A549 treated with GW870086 at 1 μM for 4 hours (cell line): Measurements from ENCODE around the gene CABP4. TPM values are rescaled to one million over a fixed set of nuclear protein-coding genes. Genes with fewer than 3 reads are reported as not detected.

Source experiments
- total RNA-seq: library from RNA; stranded (reverse); fragments of 200-300 nt; extraction: Qiagen RNA extraction; gene quantifications from 5 replicates; pipeline ENCODE4 v1.2.3, GENCODE V29; 2022; ENCODE audit warnings: low read depth

CABP4 gene
- not detected in 5 replicates for total RNA-seq

DNA sequence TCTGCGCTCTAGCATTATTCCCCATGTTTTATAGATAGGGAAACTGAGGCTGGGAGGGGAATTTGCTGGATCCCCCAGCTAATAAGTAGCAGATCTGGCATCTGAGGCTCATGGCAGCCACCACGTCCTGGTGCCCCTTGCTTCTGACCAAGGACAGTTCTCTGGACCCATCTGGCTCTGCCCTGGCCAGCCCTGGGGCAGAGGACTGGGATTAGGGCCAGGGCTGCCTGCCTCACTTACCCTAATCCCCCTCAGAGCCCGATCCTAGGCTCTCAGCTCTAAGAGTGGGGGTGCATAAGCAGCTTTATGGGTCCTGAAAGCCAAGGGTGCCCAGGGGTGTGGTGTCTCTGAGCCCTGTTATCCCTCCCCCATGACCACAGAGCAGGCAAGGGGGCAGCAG is at the start of gene CABP4:
TSS of gene CABP4 (plus strand) at position 301 of the 400 bp plus-strand sequence. CDS start at position 371, 70 bp downstream.

GRCh38 chr11:67415501-67416304 is 39.5 kb upstream of the CABP4 start, which contains the start of gene CARNS1:
TSS of gene CARNS1 (plus strand) at chr11:67415678. CDS start at chr11:67416200, 522 bp downstream.

DNA sequence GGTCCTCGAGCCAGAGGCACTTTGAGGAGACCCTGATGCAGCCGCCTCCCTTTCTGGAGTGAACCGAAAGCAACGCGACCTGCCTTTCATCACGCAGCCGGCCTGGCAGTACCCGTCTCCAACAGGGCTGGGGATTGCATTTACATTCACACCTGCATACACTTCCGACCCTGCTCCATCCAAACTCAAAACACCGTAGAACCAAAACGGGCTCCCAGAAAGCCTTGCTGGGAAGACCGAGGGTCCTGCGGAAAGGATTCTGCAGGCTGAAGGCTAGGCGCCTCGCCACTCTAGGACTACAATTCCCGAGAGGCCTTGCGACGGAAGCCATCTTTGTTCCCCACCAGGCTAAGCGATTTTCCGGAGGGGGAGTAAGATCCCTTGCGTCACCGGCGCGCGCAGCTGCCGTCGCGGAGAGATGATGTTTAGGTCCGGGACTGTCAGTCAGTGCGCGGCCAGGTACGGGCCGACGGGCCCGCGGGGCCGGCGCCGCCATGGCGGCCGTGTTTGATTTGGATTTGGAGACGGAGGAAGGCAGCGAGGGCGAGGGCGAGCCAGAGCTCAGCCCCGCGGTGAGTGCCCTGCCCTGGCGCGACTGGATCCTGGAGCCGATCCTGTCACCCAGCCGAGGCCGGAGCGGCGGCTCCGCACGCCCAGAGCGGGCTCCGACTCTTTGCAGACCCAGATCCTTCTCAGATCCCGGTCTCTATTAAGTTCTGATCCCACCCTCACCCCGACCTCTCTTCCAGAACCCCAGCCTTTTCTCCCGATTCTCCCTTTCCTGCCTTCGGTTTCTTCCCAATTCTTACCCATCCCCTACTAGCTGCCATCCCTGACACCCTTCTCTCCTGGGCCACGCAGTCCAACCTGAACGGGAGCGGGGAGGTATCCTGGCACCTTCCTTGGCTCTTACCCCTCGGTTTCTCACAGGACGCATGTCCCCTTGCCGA is 26.8 kb upstream of the CABP4 start, which contains the start of gene RPS6KB2:
TSS of gene RPS6KB2 (plus strand) at position 443 of the 950 bp plus-strand sequence. CDS start at position 495, 52 bp downstream.

GRCh38 chr11:67437082-67437808 is 17.9 kb upstream of the CABP4 start, which contains the start of gene PTPRCAP:
TSS of gene PTPRCAP (minus strand) at chr11:67437682. CDS start at chr11:67437619, 63 bp downstream.

GRCh38 chr11:67452141-67452952 is 2.8 kb upstream of the CABP4 start, which contains the start of gene GPR152:
TSS of gene GPR152 (minus strand) at chr11:67452729. CDS start at chr11:67452724, 5 bp downstream.

GRCh38 chr11:67468759-67469507 is 13.8 kb downstream of the CABP4 start, which contains the start of gene TMEM134:
TSS of gene TMEM134 (minus strand) at chr11:67469251. CDS start at chr11:67469192, 59 bp downstream.

DNA sequence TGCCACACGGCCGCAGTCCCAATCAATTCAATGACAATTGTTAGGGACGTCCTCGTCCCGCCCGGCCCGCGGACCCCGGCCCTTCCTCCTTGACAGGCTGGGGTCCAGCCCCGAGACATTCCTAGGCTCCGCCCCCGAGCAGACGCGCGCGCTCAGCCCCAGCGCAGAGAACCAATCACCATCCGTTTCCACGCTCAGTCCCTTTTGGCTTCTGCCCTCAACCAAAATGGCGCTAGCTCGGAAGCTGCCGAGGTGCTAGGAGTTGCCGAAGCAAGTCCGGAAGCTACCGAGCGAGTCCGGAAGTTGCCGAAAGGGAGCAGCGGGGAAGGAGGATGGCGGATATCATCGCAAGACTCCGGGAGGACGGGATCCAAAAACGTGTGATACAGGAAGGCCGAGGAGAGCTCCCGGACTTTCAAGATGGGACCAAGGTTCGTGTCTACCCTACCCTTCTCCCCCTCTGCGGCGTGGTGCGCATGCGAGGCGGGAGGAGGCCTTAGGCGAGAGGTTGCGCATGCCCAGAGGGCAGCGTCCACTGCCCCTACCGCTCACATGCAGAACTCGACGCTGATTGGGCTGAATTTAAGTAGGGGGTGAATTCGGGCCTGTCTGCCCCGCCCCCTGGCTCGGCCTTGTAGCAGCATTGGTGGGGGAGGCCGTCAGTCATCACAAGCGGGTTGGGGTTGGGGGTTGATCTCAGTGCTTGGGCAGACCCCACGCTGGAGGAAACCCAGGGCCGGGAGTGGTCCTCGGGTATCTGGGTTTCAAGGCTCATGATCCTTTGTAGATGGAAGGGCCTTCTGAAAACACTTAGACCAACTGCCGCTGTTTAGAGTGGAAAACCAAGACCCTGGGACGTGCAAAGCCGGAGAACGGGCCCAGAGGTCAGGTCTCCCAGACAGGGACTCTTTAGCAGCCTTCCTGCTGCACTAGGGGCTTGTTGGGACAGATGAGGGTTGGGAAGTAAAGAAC is 28.0 kb downstream of the CABP4 start, which contains the start of gene AIP:
TSS of gene AIP (plus strand) at position 200 of the 972 bp plus-strand sequence. CDS start at position 333, 133 bp downstream.

DNA sequence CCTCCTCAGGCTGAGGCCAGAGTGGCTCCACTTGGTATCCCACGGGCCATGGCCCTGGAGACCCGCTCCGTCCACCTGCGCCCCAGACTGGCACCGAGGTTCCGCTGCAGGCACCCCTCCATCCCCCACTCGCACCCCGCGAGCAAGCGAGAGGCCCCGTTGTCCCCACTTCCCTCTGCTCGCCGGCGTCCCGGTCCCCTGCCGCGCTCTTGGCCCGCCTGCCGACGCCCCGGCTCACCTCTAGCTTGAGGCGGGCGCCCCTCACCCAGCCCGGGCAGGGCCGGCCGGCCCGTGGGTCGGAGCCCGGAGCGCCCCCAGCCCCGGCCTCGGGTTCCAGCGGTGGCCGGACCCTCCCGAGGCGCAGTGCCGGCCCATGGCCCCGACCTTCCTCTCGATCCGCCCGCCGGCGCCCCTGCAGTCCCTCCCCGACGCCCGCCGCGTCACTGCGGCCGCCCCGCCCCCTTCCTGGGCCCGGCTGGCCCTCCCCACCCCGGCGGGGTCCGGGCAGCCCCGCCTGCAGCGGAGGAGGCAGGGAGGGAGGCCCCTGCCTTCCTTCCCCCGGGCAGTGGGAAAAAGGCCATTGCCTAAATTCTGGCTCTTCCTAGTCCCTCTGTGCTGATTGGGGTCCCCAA is 49.9 kb downstream of the CABP4 start, which contains the start of gene PITPNM1:
TSS of gene PITPNM1 (minus strand) at position 414 of the 632 bp plus-strand sequence. CDS start 1,183 bp downstream, outside the sequence.

GRCh38 chr11:67507864-67508485 is 52.8 kb downstream of the CABP4 start, which contains the start of gene CDK2AP2:
TSS of gene CDK2AP2 (minus strand) at chr11:67508162. CDS start at chr11:67508082, 80 bp downstream.

Other genes starting within 250 kb of the CABP4 start
- 25.8 to 39.1 TPM (median 36.4 TPM) in 5 replicates for gene GRK2, start 188.9 kb upstream of the CABP4 start, total RNA-seq
- 18.7 to 29.1 TPM (median 26.9 TPM) in 5 replicates for gene ANKRD13D, start 166.1 kb upstream of the CABP4 start, total RNA-seq
- gene SSH3, start 151.8 kb upstream of the CABP4 start, total RNA-seq = 16.6 to 32.1 TPM (median 27.6 TPM) in 5 replicates
- gene POLD4, start 101.8 kb upstream of the CABP4 start, total RNA-seq = 192 to 253 TPM (median 224 TPM) in 5 replicates
- gene CLCF1, start 81.8 kb upstream of the CABP4 start, total RNA-seq = 49.7 to 54.8 TPM (median 52.5 TPM) in 5 replicates
- gene RAD9A, start 63.4 kb upstream of the CABP4 start, total RNA-seq = 23.3 to 34.3 TPM (median 31.1 TPM) in 5 replicates
- 267 to 305 TPM (median 288 TPM) in 5 replicates for gene PPP1CA, start 53.5 kb upstream of the CABP4 start, total RNA-seq
- gene TBC1D10C, start 51.3 kb upstream of the CABP4 start, total RNA-seq = 0.09 to 0.16 TPM in 2 of 5 replicates, not detected in the others
- 0.14 to 0.19 TPM (median 0.14 TPM) in 5 replicates for gene CARNS1, start 39.7 kb upstream of the CABP4 start, total RNA-seq
- gene RPS6KB2, start 26.9 kb upstream of the CABP4 start, total RNA-seq = 41.3 to 50.1 TPM (median 47.5 TPM) in 5 replicates
- 0.15 to 0.36 TPM (median 0.23 TPM) in 5 replicates for gene PTPRCAP, start 17.7 kb upstream of the CABP4 start, total RNA-seq
- 49.1 to 60.0 TPM (median 56.1 TPM) in 5 replicates for gene CORO1B, start 11.9 kb upstream of the CABP4 start, total RNA-seq
- 0.08 TPM in 1 of 5 replicates, not detected in the others for gene GPR152, start 2.6 kb upstream of the CABP4 start, total RNA-seq
- gene TMEM134, start 13.9 kb downstream of the CABP4 start, total RNA-seq = 50.2 to 66.2 TPM (median 60.8 TPM) in 5 replicates
- gene AIP, start 27.7 kb downstream of the CABP4 start, total RNA-seq = 39.1 to 45.8 TPM (median 45.1 TPM) in 5 replicates
- 32.3 to 48.6 TPM (median 44.4 TPM) in 5 replicates for gene PITPNM1, start 50.0 kb downstream of the CABP4 start, total RNA-seq
- gene CDK2AP2, start 52.8 kb downstream of the CABP4 start, total RNA-seq = 61.9 to 88.0 TPM (median 79.3 TPM) in 5 replicates
- not detected in 5 replicates for gene CABP2, start 68.1 kb downstream of the CABP4 start, total RNA-seq
- 1,438 to 1,735 TPM (median 1,655 TPM) in 5 replicates for gene GSTP1, start 128.5 kb downstream of the CABP4 start, total RNA-seq
- 137 to 152 TPM (median 143 TPM) in 5 replicates for gene NDUFV1, start 151.6 kb downstream of the CABP4 start, total RNA-seq
- 7.0 to 17.2 TPM (median 12.8 TPM) in 5 replicates for gene NUDT8, start 174.6 kb downstream of the CABP4 start, total RNA-seq
- not detected in 5 replicates for gene TBX10, start 184.4 kb downstream of the CABP4 start, total RNA-seq
- gene ACY3, start 195.4 kb downstream of the CABP4 start, total RNA-seq = 0.77 to 1.8 TPM (median 1.4 TPM) in 5 replicates
- gene ALDH3B2, start 219.3 kb downstream of the CABP4 start, total RNA-seq = not detected in 5 replicates